ENCODE measurements around the gene TMEM91.
A peak's percentile ranks its signal among the peaks of the same experiment; 100 is the strongest.
"Not testable (repeated sequence)": the region's sequence is repeated elsewhere in the genome, so short reads cannot be mapped to it uniquely, and the experiment has no call there.

Gene TMEM91

GRCh38 chr19:41381536-41381935 lies 5.2 kb downstream of the TMEM91 start:
- not testable (repeated sequence) for DNase-seq

GRCh38 chr19:41384351-41384750 lies 8.0 kb downstream of the TMEM91 start:
- no peak for DNase-seq

- no peak for DNase-seq
Observed at GRCh38 chr19:41386442-41386841, 10.1 kb downstream of the TMEM91 start.

GRCh38 chr19:41391618-41392017 lies 15.3 kb downstream of the TMEM91 start:
- DNase-seq = no peak

DNA sequence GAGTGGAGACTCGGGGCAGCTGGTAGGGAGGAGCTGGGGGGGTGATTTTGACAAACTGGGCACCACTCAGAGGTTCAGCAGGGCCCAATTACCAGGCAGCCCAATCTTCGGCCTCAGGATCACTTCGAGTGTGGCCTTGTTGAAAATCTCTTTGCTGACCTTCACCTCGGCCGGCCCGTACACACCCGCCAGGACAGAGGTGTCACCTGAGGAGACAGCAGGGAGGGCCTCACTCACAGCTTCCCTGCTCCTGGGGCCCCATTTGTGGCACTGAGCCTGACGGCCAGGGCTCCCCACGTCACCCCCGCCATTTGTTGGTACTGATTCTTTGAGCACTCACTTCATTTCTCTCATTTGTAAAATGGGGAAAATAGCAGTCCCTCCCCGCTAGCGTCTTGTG lies 16.4 kb downstream of the TMEM91 start:
- DNase-seq = no peak

DNA sequence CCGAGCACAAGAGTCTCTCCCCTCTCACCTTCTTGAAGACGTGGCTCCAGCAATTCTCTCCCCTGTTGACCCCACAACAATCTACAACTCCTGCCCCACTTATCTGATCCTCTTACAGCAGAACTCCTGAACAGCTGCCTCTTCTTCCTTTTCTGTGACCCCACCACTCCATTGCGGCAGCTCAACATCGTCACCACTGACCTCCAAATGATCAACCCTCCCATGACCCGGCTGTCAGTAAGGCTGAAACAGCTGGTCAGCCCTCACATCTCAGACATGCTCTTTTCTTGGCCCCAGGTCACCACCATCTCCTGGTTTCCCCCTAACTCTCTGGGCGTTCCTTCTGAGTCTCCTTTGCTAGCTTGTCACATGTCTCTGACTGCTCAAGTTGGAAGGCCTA lies 19.0 kb downstream of the TMEM91 start:
- DNase-seq = no peak

DNA sequence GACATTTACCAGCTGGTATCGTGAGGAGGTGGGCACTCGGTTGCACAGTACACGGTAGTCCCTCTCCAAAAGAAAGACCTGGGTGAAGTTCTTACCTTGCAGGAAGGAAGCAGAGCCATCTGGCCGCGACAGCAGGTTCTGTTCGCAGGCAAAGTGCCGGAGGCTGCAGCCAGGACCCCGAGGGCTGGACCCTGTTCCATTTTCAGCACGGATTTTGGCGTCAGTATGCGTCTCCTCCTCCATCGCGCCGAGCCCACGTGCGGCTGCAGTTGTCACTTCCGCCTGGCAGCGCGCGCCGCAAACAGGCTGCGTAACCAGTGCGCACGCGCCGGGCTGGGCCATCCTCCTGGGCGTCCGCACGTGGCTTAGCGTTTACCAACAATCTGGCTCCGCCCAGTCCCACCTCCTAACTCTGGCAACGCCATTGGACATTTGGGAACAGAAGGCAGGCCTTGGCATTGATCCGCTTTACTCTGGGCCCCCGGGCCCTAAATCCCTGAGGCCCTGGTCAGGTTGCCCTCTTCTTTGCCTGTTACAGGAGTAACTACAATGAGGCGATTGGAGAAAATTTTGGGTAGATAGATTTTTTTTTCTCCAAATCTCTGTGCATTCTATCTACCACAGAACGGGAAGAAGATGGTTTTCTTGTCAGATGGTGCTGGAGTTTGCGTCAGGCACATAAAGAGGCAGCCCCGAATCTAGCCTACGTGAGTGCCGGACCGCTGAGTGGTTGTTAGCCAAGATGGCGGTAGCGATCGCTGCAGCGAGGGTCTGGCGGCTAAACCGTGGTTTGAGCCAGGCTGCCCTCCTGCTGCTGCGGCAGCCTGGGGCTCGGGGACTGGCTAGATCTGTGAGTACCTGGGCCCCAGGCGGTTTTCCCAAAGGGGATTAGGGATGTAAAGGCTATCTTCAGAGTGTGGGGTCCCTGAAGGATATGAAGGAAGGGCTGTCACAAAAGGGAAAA lies 21.0 kb downstream of the TMEM91 start, which contains the start of the genes BCKDHA and EXOSC5:
Gene BCKDHA (plus strand): TSS at position 733 of the 964 bp plus-strand sequence. CDS start 10 bp downstream, at position 743.
Gene EXOSC5 (minus strand): TSS at position 274 of the 964 bp plus-strand sequence. CDS start 31 bp downstream, at position 243.
- DNase-seq = peak; percentile 98

DNA sequence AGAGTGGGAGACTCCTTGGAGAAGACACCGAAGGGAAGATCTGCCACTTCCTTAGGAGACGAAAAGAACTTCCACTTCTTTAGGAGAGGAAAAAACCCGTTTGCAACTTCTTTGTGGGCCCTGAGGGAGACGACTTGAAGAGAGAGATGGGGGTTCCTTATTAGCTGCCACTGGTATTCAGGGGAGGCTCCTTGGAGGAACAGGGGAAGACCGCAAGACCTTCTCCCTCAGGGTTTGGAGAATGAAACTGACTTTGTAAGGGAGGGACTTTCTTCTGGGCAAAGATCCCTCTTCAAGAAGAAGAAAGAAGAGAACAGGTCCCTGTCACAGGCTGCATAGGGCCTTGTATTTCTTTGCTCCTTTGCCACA lies 21.7 kb downstream of the TMEM91 start:
- no peak for DNase-seq

DNA sequence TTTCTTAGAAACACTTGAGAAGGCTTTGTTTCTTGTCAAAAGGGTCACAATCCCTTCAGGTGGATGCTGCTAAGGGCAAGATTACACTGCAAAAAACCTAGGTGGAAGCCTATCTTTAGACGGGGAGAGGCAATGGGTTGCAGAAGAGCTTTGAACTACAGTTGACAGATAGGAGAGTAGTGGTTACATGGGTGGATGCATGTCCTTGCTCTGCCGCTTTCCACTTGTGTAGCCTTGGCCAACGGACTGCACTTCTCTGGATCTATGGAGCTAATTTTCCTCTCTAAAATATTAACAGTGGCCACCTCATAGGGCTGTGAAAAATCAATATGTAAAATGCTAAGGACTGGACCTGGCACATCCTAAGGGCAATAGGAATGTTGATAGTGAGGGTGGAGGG lies 22.3 kb downstream of the TMEM91 start:
- no peak for DNase-seq

DNA sequence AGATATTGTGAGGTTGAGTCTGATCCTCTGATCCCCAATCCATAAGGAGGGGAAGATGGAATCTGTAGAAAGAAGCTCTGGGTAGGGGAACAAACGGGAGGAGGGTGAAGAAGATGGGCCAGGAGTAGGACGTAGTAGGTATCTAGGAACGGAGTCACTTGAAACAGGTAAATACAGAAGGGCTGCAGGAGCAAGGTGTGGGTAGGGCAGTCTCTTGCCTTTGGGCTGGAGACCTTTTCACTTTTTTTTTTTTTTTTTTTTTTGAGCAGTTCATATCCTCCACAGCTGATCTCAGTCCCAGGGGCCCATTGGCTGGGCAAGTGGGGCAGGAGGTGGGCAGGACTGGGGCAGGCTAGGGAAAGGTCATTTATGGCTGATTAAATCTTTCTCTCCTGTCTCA lies 22.8 kb downstream of the TMEM91 start:
- no peak for DNase-seq

DNA sequence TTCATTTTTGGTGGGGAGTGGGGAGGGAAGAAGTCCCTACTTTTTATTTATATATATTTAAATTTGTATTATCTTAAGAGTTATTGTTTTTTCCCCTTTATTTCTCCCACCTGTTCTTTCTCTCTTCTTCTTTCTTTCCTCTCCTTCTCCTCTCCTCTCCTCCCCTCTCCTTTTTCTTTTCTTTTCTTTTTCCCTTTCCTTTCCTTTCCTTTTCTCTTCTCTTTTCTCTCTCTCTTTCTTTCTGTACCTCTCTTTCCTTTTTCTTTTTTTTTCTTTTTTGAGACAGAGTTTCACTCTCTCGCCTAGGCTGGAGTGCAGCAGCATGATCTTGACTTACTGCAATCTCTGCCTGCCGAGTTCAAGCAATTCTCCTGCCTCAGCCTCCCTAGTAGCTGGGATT lies 23.2 kb downstream of the TMEM91 start:
- DNase-seq = no peak

- DNase-seq = no peak
Observed at GRCh38 chr19:41401483-41401882, 25.1 kb downstream of the TMEM91 start.

DNA sequence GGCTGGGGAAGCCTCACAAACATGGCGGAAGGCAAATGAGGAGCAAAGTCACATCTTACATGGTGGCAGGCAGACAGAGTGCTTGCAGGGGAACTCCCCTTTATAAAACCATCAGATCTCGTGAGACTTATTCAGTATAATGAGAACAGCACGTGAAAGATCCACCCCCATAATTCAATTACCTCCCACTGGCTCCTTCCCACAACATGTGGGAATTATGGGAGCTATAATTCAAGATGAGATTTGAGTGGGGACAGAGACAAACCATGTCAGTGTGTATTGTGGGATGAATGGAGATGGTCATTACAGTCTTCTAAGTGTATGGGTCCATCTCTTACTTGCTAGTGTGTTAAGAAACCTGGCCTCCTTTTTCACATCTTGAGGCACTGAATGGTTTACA lies 25.7 kb downstream of the TMEM91 start:
- DNase-seq = no peak

- no peak for DNase-seq
Observed at GRCh38 chr19:41403181-41403970, 27.0 kb downstream of the TMEM91 start.

DNA sequence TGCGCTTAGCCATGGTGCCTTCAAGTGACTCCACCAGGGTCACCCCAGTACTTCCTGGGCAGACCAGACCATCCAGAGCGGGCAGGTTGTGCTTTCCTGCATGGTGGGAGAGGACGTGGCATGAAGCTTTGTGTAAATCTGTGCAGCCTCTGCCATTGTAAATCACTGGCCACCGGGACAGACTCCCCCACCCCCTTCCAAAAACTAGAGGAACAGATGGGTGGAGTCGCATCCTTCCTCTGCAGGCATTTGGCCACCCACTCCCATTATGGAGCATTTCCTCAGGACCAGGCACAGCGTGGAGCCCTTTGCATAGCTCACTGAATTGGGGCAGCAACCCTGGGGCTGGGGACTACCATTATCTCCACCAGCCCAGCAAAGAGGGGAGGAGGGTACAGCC lies 29.4 kb downstream of the TMEM91 start:
- DNase-seq = no peak

DNA sequence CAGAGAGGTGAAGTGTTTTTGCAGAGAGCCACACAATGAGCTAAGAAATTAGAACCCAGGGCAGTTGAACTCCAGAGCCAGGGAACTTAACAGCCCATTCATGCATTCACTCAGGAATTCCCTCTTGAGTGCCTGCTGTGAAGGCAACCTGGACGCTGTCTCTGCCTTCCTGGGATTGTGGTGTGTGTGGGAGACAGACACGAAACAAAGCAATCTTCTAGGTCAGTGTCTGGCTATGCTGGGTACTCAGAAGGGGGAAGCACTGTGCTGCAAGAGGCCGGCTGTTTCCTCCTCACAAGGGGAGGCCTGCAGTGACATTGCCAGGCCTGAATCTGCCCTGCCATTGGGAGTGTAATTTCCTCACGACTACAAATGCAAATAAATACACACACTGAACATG lies 30.9 kb downstream of the TMEM91 start:
- no peak for DNase-seq

GRCh38 chr19:41408256-41408655 lies 31.9 kb downstream of the TMEM91 start:
- DNase-seq = no peak

- DNase-seq = not testable (repeated sequence)
Observed at GRCh38 chr19:41408846-41409245, 32.5 kb downstream of the TMEM91 start.

- no peak for DNase-seq
Observed at GRCh38 chr19:41409288-41409687, 33.0 kb downstream of the TMEM91 start.

- no peak for DNase-seq
Observed at GRCh38 chr19:41410336-41411054, 34.2 kb downstream of the TMEM91 start.

DNA sequence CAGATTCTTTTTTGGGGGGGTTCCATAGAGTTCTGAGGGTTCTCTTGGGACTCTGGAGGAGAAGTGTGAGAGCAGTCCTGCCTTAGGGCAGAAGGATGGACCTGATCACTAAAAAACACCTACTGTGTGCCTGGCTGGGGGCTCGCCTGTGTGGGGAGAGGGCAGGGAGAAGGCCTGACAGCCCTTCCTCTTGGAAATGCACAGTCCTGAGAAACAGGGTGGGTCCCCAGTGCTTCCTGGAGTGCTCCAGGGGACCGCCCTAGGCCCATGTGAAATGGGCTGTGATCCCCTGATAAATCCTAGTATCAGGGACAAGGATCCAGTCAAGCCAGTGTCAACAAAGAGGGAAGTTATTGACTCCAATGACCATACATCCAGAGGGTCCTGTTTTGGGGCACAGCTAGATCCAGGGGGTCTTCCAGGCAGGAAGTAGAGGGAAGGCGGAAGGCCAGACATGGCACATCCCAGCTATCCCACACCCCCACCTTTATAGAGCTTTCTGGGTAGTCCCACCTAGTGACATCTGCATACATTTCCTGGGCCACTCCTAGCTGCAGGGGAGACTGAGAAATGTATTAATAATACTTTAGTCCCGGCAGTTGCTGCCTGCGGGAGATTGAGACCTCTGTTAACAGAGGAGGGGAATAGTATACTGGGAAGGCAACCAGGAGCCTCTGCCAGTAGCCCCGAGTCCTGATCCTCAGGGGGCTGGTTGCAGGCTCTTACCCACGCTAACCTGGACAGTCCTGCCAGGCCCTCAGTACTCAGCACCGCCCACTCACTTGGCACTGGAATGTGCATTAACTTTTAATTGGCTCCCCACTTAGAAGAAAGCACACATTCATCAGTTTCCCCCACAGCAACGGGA lies 35.0 kb downstream of the TMEM91 start:
- no peak for DNase-seq

DNA sequence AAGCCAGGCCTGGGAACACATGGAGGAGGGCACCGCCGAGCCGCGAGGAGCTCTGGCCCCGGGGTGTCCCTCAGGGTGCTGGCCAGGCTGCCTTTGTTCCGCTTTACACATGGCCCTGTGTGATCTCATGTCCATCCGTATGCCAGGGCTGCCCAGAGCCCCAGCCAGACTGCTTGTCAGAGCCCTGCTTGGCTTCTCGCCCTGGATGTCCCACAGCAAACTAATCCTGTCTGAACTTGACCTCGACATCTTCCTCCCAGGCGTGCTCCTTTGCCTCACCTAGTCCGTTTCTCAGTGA lies 35.6 kb downstream of the TMEM91 start:
- no peak for DNase-seq
